ENCODE measurements around the gene EPB42. TPM values are rescaled to one million over a fixed set of nuclear protein-coding genes. Genes with fewer than 3 reads are reported as not detected.
A peak's percentile ranks its signal among the peaks of the same experiment; 100 is the strongest.
"Not testable (repeated sequence)": the region's sequence is repeated elsewhere in the genome, so short reads cannot be mapped to it uniquely, and the experiment has no call there.

EPB42 gene
- total RNA-seq, 2 experiments from 2014 or later, result not detected

DNA sequence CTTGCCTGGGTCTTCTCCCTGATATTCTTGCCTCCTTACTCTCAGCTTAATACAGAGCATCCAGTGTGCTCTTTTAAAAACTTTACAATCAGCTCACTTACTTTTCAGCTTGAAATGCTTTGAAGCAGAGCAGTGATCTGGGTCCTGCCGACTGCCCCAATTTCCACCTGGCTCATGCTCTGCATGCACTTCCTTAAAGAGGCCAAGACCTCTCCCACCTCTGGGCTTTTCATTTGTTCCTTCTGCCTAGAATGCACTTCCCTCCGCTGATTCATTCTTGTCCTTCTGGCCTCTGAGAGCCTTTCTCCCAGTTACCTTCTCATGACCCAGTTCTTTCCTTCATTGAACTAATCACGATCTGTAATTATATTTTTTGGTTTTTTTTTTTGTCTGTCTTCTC lies 37.5 kb downstream of the EPB42 start:
- H3K36me3 Mint-ChIP-seq, result peaks cover 8% of the 10 kb centered on the region
- H3K4me1 Mint-ChIP-seq, result peaks cover 19% of the 10 kb centered on the region
- H3K9me3 Mint-ChIP-seq, result no peaks in the 10 kb centered on the region
- ATAC-seq (ENCODE audit: low read depth) (no peak), DNase-seq (no peak)
- no peak overlapping the region for H3K4me3 Mint-ChIP-seq
- H3K27ac Mint-ChIP-seq, result no peak overlapping the region
- no peaks in the 10 kb centered on the region for H3K27me3 Mint-ChIP-seq
- POLR2A ChIA-PET, result interaction anchor here (0.6 kb wide), 1 partner anchor 617 kb away, joined by 3 read pairs; the partner anchor contains the start of genes HYPK and SERINC4

DNA sequence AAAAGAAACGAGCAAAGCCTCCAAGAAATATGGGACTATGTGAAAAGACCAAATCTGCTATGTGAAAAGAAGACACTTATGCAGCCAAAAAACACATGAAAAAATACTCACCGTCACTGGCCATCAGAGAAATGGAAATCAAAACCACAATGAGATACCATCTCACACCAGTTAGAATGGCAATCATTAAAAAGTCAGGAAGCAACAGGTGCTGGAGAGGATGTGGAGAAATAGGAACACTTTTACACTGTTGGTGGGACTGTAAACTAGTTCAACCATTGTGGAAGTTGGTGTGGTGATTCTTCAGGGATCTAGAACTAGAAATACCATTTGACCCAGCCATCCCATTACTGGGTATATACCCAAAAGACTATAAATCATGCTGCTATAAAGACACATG lies 43.7 kb downstream of the EPB42 start:
- H3K27me3 Mint-ChIP-seq; H3K27ac Mint-ChIP-seq; H3K4me3 Mint-ChIP-seq; H3K4me1 Mint-ChIP-seq; ATAC-seq (ENCODE audit: low read depth); POLR2A ChIA-PET; DNase-seq; H3K9me3 Mint-ChIP-seq: not testable (repeated sequence)
- H3K36me3 Mint-ChIP-seq, result peaks cover 35% of the 10 kb centered on the region

DNA sequence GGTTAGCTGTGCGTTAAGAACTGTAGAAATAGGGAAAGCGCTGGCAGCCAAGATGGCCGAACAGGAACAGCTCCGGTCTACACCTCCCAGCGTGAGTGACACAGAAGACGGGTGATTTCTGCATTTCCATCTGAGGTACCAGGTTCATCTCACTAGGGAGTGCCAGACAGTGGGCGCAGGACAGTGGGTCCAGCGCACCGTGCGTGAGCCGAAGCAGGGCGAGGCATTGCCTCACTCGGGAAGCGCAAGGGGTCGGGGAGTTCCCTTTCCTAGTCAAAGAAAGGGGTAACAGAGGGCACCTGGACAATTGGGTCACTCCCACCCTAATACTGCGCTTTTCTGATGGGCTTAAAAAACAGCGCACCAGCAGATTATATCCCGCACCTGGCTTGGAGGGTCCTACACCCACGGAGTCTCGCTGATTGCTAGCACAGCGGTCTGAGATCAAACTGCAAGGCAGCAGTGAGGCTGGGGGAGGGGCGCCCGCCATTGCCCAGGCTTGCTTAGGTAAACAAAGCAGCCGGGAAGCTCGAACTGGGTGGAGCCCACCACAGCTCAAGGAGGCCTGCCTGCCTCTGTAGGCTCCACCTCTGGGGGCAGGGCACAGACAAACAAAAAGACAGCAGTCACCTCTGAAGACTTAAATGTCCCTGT lies 45.0 kb downstream of the EPB42 start:
- H3K27me3 Mint-ChIP-seq; H3K9me3 Mint-ChIP-seq; H3K4me1 Mint-ChIP-seq; DNase-seq; H3K27ac Mint-ChIP-seq; ATAC-seq (ENCODE audit: low read depth); POLR2A ChIA-PET; H3K4me3 Mint-ChIP-seq: not testable (repeated sequence)
- peaks cover 39% of the 10 kb centered on the region for H3K36me3 Mint-ChIP-seq

DNA sequence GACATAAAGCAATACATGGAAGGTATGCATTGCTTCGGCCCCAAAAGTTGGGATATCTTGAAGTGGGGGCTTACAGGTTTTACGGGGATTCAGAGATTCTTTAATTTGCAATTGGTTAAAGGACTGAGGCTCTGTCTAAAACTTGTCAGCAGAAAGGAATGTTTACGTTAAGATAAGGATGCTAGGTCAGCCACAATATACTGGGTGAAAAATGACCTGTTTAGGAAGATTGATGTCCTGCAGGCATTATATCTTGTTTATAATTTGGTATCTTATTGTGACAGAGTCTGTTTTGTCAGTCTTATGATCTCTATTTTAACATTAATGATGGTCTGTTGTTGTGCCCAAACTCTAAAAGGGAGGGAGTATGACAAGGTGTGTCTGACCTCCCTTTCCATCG lies 50.9 kb downstream of the EPB42 start:
- H3K9me3 Mint-ChIP-seq, result no peaks in the 10 kb centered on the region
- H3K27ac Mint-ChIP-seq, result no peak overlapping the region
- ATAC-seq (ENCODE audit: low read depth), result no peak
- peaks cover 3% of the 10 kb centered on the region for H3K4me1 Mint-ChIP-seq
- DNase-seq, result no peak
- POLR2A ChIA-PET, result no interaction called here
- H3K27me3 Mint-ChIP-seq, result no peaks in the 10 kb centered on the region
- H3K36me3 Mint-ChIP-seq, result peaks cover 44% of the 10 kb centered on the region
- H3K4me3 Mint-ChIP-seq, result no peak overlapping the region

DNA sequence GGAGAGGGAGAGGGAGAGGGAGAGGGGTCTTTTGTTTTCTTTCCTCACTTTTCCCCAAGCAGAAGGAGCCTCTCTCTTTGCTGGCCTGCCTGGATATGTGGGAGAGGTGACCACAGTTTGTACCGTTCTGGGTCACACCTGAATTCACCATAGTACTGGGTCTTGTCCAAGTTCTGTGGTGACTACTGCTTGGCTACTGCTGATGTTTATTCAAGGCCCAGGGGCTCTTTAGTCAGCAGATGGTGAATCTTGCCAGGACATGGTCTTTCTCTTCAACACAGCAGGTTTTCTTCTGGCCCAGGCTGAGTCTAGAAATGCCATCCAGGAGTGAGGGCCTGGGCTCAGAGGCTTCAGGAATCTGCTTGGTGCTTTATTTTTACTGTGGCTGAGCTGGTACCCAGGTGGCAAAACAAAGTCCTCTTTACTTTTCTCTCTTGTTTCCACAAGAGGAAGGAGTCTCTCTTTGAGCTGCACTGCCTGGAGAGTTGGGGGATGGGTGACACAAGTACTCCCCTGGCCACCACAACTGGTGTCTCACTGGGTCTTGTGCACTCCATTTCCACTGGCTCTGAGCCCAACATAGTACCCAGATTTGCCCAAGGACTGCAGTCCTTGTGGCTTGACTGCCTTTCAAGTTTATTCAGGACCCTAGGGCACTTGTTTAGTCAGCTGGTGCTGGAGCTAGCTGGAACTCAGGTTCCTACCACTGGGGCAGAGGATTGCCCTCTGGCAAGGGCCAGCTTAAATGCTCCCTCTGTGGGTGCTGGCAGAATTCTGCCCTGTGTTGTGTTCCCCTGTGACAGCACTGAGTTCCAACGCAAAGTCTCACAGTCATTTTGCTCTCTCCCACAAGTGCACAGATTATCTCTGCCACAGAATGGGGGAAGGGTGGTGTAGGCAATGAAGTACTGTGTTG lies 52.4 kb downstream of the EPB42 start:
- Mint-ChIP-seq H3K4me1 (peaks cover 3% of the 10 kb centered on the region), H3K27me3 (no peaks in the 10 kb centered on the region), H3K4me3 (no peak overlapping the region), H3K36me3 (peaks cover 40% of the 10 kb centered on the region), H3K27ac (peak overlapping the region; percentile 30), H3K9me3 (no peaks in the 10 kb centered on the region)
- POLR2A ChIA-PET, result no interaction called here
- ATAC-seq (ENCODE audit: low read depth), result no peak
- DNase-seq, result no peak

DNA sequence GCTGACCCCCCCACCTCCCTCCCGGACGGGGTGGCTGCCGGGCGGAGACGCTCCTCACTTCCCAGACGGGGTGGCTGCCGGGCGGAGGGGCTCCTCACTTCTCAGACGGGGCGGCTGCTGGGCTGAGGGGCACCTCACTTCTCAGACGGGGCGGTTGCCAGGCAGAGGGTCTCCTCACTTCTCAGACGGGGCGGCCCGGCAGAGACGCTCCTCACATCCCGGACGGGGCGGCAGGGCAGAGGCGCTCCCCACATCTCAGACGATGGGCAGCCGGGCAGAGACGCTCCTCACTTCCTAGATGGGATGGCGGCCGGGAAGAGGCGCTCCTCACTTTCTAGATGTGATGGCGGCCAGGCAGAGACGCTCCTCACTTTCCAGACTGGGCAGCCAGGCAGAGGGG lies 53.6 kb downstream of the EPB42 start:
- H3K4me3 Mint-ChIP-seq; H3K27ac Mint-ChIP-seq; H3K27me3 Mint-ChIP-seq; H3K9me3 Mint-ChIP-seq; ATAC-seq (ENCODE audit: low read depth); DNase-seq; POLR2A ChIA-PET; H3K4me1 Mint-ChIP-seq: not testable (repeated sequence)
- H3K36me3 Mint-ChIP-seq, result peaks cover 36% of the 10 kb centered on the region

DNA sequence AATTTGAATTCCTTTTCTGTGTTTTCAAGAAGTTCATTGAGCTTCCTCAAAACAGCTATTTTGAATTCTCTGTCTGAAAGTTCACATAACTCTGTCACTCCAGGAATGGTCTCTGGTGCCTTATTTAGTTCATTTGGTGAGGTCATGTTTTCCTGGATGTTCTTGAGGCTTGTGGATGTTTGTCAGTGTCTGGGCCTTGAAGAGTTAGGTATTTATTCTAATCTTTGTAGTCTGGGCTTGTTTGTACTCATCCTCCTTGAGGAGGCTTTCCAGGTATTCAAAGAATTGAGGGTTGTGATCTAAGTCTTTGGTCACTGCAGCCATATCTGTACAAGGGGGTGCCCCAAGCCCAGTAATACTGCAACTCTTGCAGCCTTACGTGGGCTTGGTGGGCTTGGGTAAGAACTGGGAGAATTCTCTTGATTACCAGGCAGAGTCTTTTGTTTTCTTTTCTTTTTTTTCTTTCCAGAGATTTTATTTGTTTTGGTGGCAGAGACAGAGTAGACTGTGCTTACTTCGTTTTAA lies 55.0 kb downstream of the EPB42 start:
- ATAC-seq (ENCODE audit: low read depth), result no peak
- POLR2A ChIA-PET, result no interaction called here
- Mint-ChIP-seq H3K27me3 (no peaks in the 10 kb centered on the region), H3K27ac (no peak overlapping the region), H3K4me1 (peaks cover 3% of the 10 kb centered on the region), H3K4me3 (no peak overlapping the region), H3K36me3 (peaks cover 31% of the 10 kb centered on the region), H3K9me3 (no peaks in the 10 kb centered on the region)
- DNase-seq, result no peak

DNA sequence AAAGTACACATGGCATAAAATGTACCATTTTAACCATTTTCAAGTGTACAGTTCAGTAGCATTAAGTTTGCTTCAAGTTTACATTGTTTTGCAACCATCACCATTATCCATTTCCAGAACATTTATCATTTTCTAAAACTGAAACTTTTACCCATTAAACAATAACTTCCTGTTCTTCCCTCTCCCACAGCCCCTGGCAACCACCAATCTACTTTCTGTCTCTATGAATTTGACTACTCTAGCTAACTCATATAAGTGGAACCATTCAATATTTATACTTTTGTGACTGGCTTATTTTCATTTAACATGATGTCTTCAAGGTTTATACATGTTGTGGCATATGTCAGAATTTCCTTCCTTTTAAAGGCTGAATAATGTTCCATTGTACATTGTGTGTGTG lies 67.5 kb downstream of the EPB42 start:
- Mint-ChIP-seq H3K4me3 (peak overlapping the region; percentile 73), H3K4me1 (peaks cover 22% of the 10 kb centered on the region), H3K27ac (no peak overlapping the region), H3K36me3 (peaks cover 43% of the 10 kb centered on the region), H3K27me3 (no peaks in the 10 kb centered on the region), H3K9me3 (no peaks in the 10 kb centered on the region)
- POLR2A ChIA-PET, result no interaction called here
- DNase-seq (no peak), ATAC-seq (ENCODE audit: low read depth) (no peak)

DNA sequence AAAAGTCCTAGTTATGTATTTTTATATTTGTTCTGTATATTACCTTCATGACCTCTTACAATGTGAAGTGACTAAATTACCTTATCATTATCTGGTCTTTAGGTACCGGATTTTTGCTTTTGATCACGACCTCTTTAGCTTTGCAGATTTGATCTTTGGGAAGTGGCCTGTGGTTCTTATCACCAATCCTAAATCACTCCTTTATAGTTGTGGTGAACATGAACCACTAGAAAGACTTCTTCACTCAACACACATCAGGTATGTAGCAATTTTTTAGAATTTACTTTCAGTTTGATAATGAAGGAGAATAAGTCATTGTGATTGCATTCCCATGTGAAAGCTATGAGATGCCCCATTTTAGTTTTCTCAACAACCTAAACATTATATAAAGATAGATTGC lies 69.1 kb downstream of the EPB42 start:
- ATAC-seq (ENCODE audit: low read depth) (peak; percentile 80), DNase-seq (no peak)
- Mint-ChIP-seq H3K4me1 (peaks cover 22% of the 10 kb centered on the region), H3K4me3 (peak overlapping the region; percentile 36), H3K9me3 (no peaks in the 10 kb centered on the region), H3K36me3 (peaks cover 38% of the 10 kb centered on the region), H3K27ac (peak overlapping the region; percentile 14), H3K27me3 (no peaks in the 10 kb centered on the region)
- POLR2A ChIA-PET, result interaction anchor here (0.8 to 1.3 kb wide), 2 partner anchors 19 to 45 kb away, joined by 3 to 5 read pairs; partner anchors contain the start of gene TMEM62

DNA sequence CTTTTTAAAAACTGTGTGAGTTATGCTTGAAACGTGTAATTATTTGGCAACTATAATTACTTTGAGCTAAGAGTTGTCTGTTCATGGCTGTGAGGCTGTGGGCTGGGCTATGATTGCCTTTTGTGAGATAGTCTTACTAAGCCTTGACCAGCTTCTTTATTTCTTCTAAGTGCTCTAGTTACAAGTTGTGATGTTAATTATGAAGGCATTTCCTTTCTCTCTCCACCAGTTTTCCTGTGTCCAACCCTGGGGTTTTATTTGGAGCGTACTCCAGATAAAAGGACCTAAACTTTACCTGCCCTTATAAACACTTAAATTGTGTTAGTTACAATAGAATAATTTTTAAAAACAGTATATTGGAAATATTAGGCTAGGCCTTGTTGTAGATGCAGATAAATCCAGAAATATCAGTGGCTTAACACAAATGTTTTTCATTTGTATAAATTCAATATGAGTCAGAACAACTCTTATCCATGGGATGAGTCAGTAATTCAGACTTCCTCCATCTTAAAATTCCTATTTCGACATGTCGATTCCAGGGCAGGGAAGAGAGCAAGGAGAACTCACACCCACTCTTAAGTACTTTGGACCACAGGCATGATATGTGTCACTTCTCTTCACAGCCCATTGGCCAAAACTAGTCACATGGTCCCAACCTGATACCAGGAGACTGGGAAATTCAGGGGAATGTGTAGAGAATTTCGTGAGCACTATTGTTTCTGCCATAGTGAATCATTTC lies 70.5 kb downstream of the EPB42 start:
- H3K36me3 Mint-ChIP-seq, result peaks cover 37% of the 10 kb centered on the region
- ATAC-seq (ENCODE audit: low read depth), result no peak
- no peak for DNase-seq
- no peaks in the 10 kb centered on the region for H3K9me3 Mint-ChIP-seq
- H3K27me3 Mint-ChIP-seq, result no peaks in the 10 kb centered on the region
- POLR2A ChIA-PET, result no interaction called here
- H3K27ac Mint-ChIP-seq, result no peak overlapping the region
- H3K4me3 Mint-ChIP-seq, result no peak overlapping the region
- H3K4me1 Mint-ChIP-seq, result peaks cover 19% of the 10 kb centered on the region

Other genes starting within 250 kb of the EPB42 start
- 10 to 100 TPM; 39.4 to 43.1 TPM for gene UBR1, start 115.0 kb downstream of the EPB42 start, total RNA-seq
- gene TMEM62, start 87.4 kb downstream of the EPB42 start, total RNA-seq, result 10 to 100 TPM; 23.3 to 28.1 TPM
- gene CCNDBP1, start 35.6 kb downstream of the EPB42 start, total RNA-seq, result 10 to 100 TPM; 80.4 to 86.5 TPM
- under 1 TPM in 1 of 2 experiments, not detected in 1; 0.11 TPM for gene TGM5, start 45.9 kb upstream of the EPB42 start, total RNA-seq
- gene TGM7, start 81.2 kb upstream of the EPB42 start, total RNA-seq, result not detected
- gene LCMT2, start 109.6 kb upstream of the EPB42 start, total RNA-seq, result 10 to 100 TPM; 11.9 to 13.0 TPM
- gene ZSCAN29, start 150.0 kb upstream of the EPB42 start, total RNA-seq, result 10 to 100 TPM; 34.0 to 36.1 TPM
- gene TUBGCP4, start 150.1 kb upstream of the EPB42 start, total RNA-seq, result 10 to 100 TPM; 33.4 to 34.5 TPM

Data from activated naive CD8-positive, alpha-beta T cell treated with anti-CD3 and anti-CD28 coated beads, Interleukin-2, amount 10 ng/mL, durations not matched to agents 7 days and 5 days (primary cell).